HCEC 1CT (cell line): ENCODE results near the gene OGDH.

Experiments used
- DNase-seq: peaks from one replicate; pipeline ENCODE4 v3.0.0-alpha.2; 2017

Gene OGDH

DNA sequence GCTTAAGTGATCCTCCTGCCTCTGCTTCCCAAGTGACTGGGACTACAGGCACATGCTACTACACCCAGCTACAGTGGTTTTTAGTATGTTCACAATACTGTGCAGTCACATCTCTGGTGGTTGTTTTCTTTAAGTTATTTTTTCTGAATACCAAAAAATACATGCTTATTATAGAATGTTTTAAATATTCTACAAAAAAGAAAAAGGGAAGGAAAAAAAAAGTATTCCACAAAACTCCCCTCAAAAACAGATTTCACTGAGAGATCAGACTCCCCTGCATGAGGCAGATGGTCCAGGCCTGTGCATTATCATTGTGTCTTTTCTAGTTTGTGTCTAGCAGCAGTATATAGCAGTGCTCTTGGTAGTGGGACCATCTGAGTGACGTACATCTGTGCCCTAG lies 36.8 kb downstream of the OGDH start:
- DNase-seq = no peak

DNA sequence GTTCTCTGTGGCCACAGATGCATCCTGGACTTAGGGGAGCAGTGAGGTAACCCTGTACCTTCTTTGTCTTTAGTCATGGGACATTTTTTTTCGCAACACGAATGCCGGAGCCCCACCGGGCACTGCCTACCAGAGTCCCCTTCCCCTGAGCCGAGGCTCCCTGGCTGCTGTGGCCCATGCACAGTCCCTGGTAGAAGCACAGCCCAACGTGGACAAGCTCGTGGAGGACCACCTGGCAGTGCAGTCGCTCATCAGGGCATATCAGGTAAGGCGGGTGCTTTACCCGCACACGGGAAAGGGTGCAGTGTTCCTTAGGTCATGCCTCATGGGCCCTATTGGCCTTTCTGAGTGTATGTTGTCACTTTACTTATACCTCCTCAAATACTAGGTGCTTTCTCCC lies 38.8 kb downstream of the OGDH start:
- no peak for DNase-seq

GRCh38 chr7:44645696-44646095 lies 39.3 kb downstream of the OGDH start:
- DNase-seq = no peak

DNA sequence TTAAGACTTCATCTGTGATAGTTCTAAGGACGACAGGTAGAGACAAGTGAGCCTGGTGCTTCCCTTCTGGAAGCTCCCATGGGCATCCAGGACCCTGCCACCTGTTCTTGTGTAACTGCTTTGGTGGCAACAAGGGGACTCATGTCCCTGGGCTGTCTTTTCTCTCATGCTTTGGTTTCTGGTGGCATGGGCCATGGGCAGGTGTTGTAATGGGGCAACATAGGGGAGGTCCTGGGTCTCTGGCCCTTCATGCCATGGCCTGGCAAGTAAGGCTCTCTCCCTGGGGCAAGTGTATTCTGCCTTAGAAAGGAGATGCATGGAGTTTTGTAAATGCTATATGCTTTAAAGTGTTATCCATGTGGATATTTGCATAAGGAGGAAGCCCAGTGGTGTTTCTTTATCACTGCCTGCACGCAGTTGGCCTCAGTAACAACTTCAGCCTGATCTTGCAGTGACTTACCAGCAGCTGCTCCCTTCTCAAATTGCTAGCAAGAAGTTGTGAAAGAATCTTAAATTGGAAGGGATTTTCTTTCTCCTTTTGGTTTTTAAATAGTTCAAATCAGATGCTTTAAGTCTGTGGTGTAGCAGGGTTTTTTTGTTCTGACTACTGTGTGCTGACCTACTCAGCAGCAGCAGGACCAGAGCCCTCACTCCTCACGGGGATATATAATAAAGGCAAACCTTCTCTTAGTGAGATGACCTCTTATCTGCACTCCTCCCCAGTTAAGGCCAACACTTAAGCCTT lies 39.9 kb downstream of the OGDH start:
- no peak for DNase-seq

DNA sequence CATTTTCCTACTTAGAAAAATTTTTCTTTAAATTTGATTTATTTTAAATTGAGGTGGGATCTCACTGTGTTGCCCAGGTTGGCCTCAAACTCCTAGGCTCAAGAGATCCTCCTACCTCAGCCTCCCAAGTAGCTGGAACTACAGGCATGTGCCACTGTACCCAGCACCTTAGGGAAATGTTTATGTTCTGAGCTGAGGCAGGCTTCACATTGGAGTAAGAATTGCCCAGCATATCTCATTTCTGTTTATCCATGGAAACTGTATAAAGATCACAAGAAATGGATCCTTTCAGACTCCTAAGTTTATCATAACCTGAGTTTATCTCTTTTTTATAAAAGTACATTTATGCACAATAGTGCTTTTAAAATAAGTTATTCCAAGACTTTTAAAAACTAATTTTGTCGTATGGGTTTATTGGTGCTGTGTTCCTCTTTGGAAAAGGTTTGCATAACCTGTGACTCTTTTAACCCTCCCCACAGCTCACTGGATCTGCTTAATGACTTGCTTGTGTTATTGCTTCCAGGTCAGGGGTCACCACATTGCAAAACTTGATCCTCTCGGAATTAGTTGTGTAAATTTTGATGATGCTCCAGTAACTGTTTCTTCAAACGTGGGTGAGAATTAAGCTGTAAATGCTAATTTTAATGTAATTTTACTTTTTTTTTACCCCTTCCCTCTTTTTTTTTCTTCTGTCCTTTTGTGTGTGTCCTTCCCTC lies 40.7 kb downstream of the OGDH start:
- no peak for DNase-seq

DNA sequence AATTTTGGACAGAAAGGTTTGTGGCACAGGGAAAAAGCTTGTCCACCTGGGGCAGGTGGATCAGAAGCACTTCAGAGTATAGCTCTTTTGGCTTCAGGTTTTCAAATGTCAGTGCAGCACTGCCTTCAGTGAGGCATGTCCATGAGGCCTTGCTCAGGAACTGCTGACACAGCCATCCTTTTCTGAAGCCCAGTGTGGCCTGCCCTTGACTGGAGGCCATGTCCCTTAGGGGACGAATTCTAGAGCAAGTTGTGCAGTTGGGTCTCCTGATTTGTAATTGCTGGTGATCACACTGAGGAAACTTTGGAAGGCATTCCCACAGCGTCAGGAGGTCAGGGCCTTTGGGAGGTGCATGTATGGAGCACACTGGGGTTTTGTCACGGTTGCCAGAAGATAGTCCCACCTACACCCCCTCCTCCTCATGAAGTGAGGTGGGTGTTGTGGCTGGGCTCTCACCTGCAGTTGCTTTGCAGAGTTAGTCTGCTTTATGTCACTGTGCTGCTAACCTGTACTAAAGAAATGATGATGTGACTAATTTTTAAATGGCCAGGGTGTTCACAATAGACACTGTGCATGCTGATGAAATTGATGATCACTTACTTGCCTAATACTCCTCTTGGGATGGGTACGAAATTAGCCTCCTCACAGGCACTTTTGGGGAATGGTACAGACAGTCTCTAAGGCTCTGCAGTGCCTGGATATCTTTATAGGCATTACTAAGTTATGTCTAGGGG lies 41.7 kb downstream of the OGDH start:
- DNase-seq = no peak

DNA sequence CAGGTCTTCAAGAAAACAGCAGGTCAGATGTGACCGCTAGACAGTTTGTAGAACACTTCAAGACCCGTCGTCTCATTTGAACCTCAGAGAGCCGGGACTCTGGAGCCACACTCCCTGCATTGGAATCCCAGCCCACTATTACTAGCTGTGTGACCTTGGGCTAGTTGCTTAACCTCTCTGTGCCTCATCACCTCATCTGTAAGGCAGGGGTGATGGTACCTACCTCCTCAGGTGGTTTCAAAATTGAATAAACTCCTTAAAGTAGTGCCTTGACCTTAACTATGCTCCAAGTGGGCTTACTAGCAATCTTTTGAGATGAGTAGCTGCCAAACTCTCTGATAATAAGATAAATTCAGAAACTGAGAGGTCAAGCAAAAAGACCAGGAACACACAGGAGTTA lies 43.8 kb downstream of the OGDH start:
- DNase-seq = no peak

DNA sequence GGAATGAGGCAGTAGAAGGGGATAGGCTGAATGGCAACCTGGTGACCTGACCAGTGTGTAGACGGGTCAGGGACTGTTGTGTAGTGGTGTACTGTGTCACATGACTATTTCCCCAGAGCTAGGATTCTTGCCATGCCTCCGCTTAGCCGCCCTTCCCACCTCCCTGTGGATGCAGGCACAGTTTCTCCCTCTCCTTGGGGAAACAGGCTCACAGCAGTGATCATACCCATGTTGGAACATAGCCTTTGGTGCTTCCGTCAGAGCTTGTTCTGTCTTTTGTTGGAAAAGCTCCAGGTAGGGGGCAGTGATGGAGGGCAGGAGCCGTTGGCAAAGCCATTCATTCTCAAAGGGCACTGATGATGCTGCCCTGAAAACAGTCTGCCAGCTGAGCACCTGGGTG lies 44.3 kb downstream of the OGDH start:
- no peak for DNase-seq

GRCh38 chr7:44652535-44652934 lies 46.1 kb downstream of the OGDH start:
- DNase-seq = no peak

- DNase-seq = no peak
Measured at GRCh38 chr7:44654255-44654796, 47.9 kb downstream of the OGDH start.

GRCh38 chr7:44655341-44655740 lies 48.9 kb downstream of the OGDH start:
- DNase-seq = no peak

GRCh38 chr7:44658979-44659378 lies 52.6 kb downstream of the OGDH start:
- DNase-seq = no peak

- no peak for DNase-seq
Measured at GRCh38 chr7:44661233-44661632, 54.8 kb downstream of the OGDH start.

- no peak for DNase-seq
Measured at GRCh38 chr7:44664780-44665461, 58.5 kb downstream of the OGDH start.

- no peak for DNase-seq
Measured at GRCh38 chr7:44665531-44666213, 59.2 kb downstream of the OGDH start.

DNA sequence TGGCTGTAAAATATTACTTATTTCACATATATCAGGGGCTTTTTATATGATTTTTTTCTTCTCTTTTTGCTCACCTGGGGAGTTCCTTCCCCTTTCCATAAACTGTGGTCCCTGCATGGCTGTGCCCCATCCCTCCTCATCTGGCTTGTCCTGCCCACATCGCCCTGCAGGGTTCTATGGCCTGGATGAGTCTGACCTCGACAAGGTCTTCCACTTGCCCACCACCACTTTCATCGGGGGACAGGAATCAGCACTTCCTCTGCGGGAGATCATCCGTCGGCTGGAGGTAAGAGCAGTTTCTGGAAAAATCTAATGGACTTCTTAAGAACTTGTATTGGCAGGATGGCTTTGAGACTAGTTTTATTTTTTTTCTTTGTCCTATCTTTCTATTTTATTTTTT lies 60.1 kb downstream of the OGDH start:
- no peak for DNase-seq

DNA sequence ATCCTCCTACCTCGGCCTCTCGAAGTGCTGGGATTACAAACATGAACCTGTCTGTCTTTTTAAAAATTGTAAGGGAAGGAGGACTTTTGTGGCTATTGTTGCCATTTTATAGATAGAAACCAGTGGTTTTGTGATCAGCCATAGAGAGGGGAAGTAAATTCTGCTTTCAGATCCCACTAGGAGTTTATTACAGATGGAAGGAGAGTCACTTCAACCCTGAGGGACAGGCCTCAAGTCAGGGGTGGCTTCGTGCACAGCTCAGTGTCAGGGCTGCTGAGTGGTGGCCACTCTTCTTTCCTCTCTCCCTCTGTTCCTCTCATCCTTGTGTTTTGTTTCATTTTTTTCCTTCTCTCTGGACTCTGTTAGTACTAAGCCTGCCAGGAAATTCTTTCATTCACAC lies 60.8 kb downstream of the OGDH start:
- no peak for DNase-seq

- no peak for DNase-seq
Measured at GRCh38 chr7:44671069-44671468, 64.6 kb downstream of the OGDH start.

GRCh38 chr7:44673324-44673723 lies 66.9 kb downstream of the OGDH start:
- no peak for DNase-seq

- no peak for DNase-seq
Measured at GRCh38 chr7:44673771-44674170, 67.3 kb downstream of the OGDH start.

DNA sequence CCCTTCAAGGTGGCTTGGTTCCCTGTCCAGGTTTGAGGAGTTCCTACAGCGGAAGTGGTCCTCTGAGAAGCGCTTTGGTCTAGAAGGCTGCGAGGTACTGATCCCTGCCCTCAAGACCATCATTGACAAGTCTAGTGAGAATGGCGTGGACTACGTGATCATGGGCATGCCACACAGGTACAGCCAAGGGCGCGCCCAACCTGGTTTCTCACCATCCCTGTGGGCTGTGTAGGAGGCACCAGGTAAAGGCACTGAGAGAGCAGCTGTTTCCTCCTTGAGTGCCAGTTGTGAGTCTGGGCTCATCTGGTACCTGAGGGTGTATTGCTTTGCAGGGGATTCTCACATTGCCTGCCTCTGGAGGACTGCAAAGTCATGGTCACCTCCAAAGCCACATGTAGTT lies 68.0 kb downstream of the OGDH start:
- DNase-seq = no peak

GRCh38 chr7:44676776-44677175 lies 70.3 kb downstream of the OGDH start:
- no peak for DNase-seq

DNA sequence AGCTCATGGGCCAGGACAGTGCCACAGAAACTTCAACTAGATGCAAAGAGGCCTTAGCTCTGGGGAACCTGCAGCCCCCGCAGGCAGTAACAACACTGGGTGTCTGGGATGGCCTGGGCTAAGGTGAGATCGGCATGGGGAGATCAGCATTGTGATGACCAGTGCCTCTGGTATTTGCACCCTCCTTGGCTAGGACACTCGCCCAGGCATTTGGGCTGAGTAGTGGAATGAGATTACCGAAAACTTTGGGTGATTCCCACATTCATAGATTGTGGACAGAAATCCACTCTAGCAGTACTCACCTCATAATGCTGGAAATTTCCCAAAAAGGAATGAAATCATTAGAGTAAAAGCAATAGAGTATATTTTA lies 71.7 kb downstream of the OGDH start:
- DNase-seq = peak; percentile 11
